Right lobe of liver (tissue), 6 donors: Measurements from ENCODE around the gene TMEM60. TPM values are rescaled to one million over a fixed set of nuclear protein-coding genes. Genes with fewer than 3 reads are reported as not detected.

Experiments used
- ATAC-seq, 4 donors: fragments of 200-7000 bp; cut with Tn5 transposase; one replicate each; pipeline ENCODE4 v1.9.1; 2020; ENCODE audit warnings: mild to moderate bottlenecking in 4 of 4, moderate library complexity in 4 of 4
- DNase-seq, 3 donors: peaks; one replicate each; pipeline ENCODE4 v3.0.0-alpha.2; 2020
- H3K27ac ChIP-seq, 3 donors: fragments of 200-600 bp; one replicate each; pipeline ENCODE4 v1.8.0; 2022
- H3K27me3 ChIP-seq, 2 donors: fragments of 200-600 bp; one replicate each; pipeline ENCODE4 v1.8.0; 2022
- H3K36me3 ChIP-seq, 4 donors: fragments of 200-600 bp; sonication (generic) in 1 of 4; one replicate each; pipeline versions ENCODE4 v1.5.1 to v1.8.0; 2017 to 2022; ENCODE audit warnings: control low read depth in 1 of 4
- H3K4me1 ChIP-seq, 4 donors: fragments of 200-600 bp; sonication (generic) in 1 of 4; one replicate each; pipeline versions ENCODE4 v1.5.1 to v1.8.0; 2017 to 2022; ENCODE audit warnings: control low read depth in 1 of 4
- H3K4me3 ChIP-seq, 3 donors: fragments of 200-600 bp; one replicate each; pipeline ENCODE4 v1.8.0; 2022
- H3K9me3 ChIP-seq, 4 donors: fragments of 200-600 bp; sonication (generic) in 1 of 4; one replicate each; pipeline versions ENCODE4 v1.5.1 to v1.8.0; 2017 to 2022; ENCODE audit warnings: control low read depth in 1 of 4
- POLR2A ChIP-seq: fragments of 450-650 bp; IDR thresholded peaks from one replicate; pipeline ENCODE4 v1.6.1; 2017; ENCODE audit warnings: antibody characterized with exemption, mild to moderate bottlenecking
- WGBS: methylation state at CpG from one replicate; pipeline ENCODE4 v1.1.6; 2018; ENCODE audit warnings: low coverage, low lambda C conversion rate; ENCODE audit not compliant: insufficient coverage; ENCODE audit errors: missing lambda C conversion rate; 5-methylcytosine and 5-hydroxymethylcytosine counted together
- intact Hi-C, 2 donors: fragments of 100-400 bp; cut with DNase I; formaldehyde crosslinking; loops; one replicate each; pipeline versions ENCODE4 v1.11.2 to v1.14.1; 2022
- total RNA-seq, 6 experiments: library from RNA; depleted of rRNA in 2 of 6; stranded (reverse); fragments of >200 nt in 2 of 6; fragmentation: NEBNext Ultra II Directional in 3 of 6; extraction: Animal tissue kit (Norgen Biotek cat#: 25700) in 3 of 6; gene quantifications; one replicate each; pipeline versions ENCODE4 v1.1.0 to v1.2.4, GENCODE V29; 2016 to 2023
- TF ChIP-seq, protein P1 (sequence below), 4 donors: fragments of 200-600 bp in 3 of 4; fragments of 450-650 bp in 1 of 4; IDR thresholded peaks; one replicate each; pipeline versions ENCODE4 v1.5.1 to v1.8.0; 2016 to 2022; ENCODE audit warnings: antibody characterized with exemption in 4 of 4, mild to moderate bottlenecking in 2 of 4
- donor health status: DM: no; HTN: yes; CAD: no.
- donor health status: DM: no; HTN: no; CAD: no.
- donor health status: DM: no; HTN: no; CAD: no.
- donor health status: DM: no; HTN: yes; CAD: no.
- donor health status: DM: no; HTN: yes; CAD: no.

The TMEM60 gene
- total RNA-seq, 6 experiments from 2014 or later, result 6.6 to 10.4 (median 8.0) TPM

DNA sequence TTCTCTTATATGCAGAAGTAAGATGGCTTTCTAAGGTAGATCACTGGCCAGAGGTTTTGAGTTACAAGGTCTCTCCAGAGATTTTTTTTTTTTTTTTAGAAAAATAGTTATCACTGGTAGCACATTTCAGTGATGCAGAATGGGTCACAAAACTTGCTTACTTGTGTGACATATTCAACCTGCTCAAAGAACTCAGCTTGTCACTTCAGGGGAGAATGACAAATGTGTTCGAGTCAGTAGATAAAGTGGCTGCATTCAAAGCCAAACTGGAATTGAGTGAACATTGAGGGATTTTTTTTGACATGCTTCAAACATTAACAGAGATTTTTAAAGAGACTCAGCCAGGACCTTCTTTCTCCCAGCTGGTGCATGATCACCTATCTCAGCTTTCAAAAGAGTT lies 33.7 kb upstream of the TMEM60 start:
- Histone ChIP-seq H3K27ac (no peak overlapping the region), H3K36me3 (no peaks in the 10 kb centered on the region), H3K4me3 (no peak overlapping the region), H3K4me1 (no peaks in the 10 kb centered on the region), H3K27me3 (no peaks in the 10 kb centered on the region), H3K9me3 (no peaks in the 10 kb centered on the region)
- TF ChIP-seq, protein P1, sequence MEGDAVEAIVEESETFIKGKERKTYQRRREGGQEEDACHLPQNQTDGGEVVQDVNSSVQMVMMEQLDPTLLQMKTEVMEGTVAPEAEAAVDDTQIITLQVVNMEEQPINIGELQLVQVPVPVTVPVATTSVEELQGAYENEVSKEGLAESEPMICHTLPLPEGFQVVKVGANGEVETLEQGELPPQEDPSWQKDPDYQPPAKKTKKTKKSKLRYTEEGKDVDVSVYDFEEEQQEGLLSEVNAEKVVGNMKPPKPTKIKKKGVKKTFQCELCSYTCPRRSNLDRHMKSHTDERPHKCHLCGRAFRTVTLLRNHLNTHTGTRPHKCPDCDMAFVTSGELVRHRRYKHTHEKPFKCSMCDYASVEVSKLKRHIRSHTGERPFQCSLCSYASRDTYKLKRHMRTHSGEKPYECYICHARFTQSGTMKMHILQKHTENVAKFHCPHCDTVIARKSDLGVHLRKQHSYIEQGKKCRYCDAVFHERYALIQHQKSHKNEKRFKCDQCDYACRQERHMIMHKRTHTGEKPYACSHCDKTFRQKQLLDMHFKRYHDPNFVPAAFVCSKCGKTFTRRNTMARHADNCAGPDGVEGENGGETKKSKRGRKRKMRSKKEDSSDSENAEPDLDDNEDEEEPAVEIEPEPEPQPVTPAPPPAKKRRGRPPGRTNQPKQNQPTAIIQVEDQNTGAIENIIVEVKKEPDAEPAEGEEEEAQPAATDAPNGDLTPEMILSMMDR (IDR thresholded peaks at IDR 0.05), result no peak
- no peak for TF ChIP-seq POLR2A
- intact Hi-C loops, result no loop called here
- WGBS, result 46% methylated on average over 1 of the region's 1 CpG
- no peak for ATAC-seq
- no peak for DNase-seq

- Histone ChIP-seq H3K36me3 (no peaks in the 10 kb centered on the region), H3K27me3 (no peaks in the 10 kb centered on the region), H3K4me3 (no peak overlapping the region), H3K4me1 (no peaks in the 10 kb centered on the region), H3K9me3 (no peaks in the 10 kb centered on the region), H3K27ac (no peak overlapping the region)
- intact Hi-C loops, result no loop called here
- DNase-seq, result no peak
- TF ChIP-seq POLR2A, result no peak
- TF ChIP-seq, protein P1 (IDR thresholded peaks at IDR 0.05), result no peak
- ATAC-seq, result no peak
- 89% methylated on average over 6 of the region's 7 CpGs for WGBS
Measured at GRCh38 chr7:77831481-77831880, 33.2 kb upstream of the TMEM60 start.

- 87% methylated on average over 8 of the region's 8 CpGs for WGBS
- Histone ChIP-seq H3K4me1 (no peaks in the 10 kb centered on the region), H3K27me3 (no peaks in the 10 kb centered on the region), H3K36me3 (no peaks in the 10 kb centered on the region), H3K4me3 (no peak overlapping the region), H3K27ac (no peak overlapping the region), H3K9me3 (peaks cover 0 to 3% (median 0%) of the 10 kb centered on the region in 4 donors)
- intact Hi-C loops, result no loop called here
- TF ChIP-seq, protein P1 (IDR thresholded peaks at IDR 0.05), result no peak
- no peak for TF ChIP-seq POLR2A
- no peak for ATAC-seq
- no peak for DNase-seq
Measured at GRCh38 chr7:77830649-77831355, 32.6 kb upstream of the TMEM60 start.

- peaks cover 0 to 3% (median 0%) of the 10 kb centered on the region in 4 donors for H3K9me3 ChIP-seq
- TF ChIP-seq, protein P1 (IDR thresholded peaks at IDR 0.05), result no peak
- TF ChIP-seq POLR2A, result no peak
- H3K4me1 ChIP-seq, result no peaks in the 10 kb centered on the region
- H3K36me3 ChIP-seq, result no peaks in the 10 kb centered on the region
- intact Hi-C loops, result no loop called here
- ATAC-seq (no peak), DNase-seq (no peak)
- H3K4me3 ChIP-seq, result no peak overlapping the region
- H3K27me3 ChIP-seq, result no peaks in the 10 kb centered on the region
- H3K27ac ChIP-seq, result no peak overlapping the region
- WGBS, result 64% methylated on average over 2 of the region's 2 CpGs
Measured at GRCh38 chr7:77827999-77828398, 29.8 kb upstream of the TMEM60 start.
